PFSK-1 (cell line): ENCODE results near the gene CAMK1D.

Experiments
- POLR2AphosphoS5 ChIP-seq: IDR thresholded peaks from 2 replicates; pipeline ENCODE4 v1.6.1; 2012; ENCODE audit warnings: low read depth, mild to moderate bottlenecking, control low read depth, low read length, moderate library complexity
- REST ChIP-seq, 2 experiments: IDR thresholded peaks; 2 replicates each; pipeline versions ENCODE4 v1.6.1 to v1.8.0; 2011 to 2012; ENCODE audit warnings: low read depth in 2 of 2, low read length in 2 of 2, control low read depth in 1 of 2, inconsistent platforms in 1 of 2, mild to moderate bottlenecking in 1 of 2, moderate library complexity in 1 of 2; ENCODE audit not compliant: insufficient read depth in 1 of 2
- SIN3A ChIP-seq: IDR thresholded peaks from 2 replicates; pipeline ENCODE4 v1.6.1; 2012; ENCODE audit warnings: mild to moderate bottlenecking, low read length, moderate library complexity, borderline replicate concordance; ENCODE audit not compliant: insufficient read depth
- TAF1 ChIP-seq: IDR thresholded peaks from 2 replicates; pipeline ENCODE4 v1.6.1; 2012; ENCODE audit warnings: low read length, control low read depth, borderline replicate concordance; ENCODE audit not compliant: insufficient read depth

GRCh38 chr10:12838366-12838765 is 489.0 kb downstream of the CAMK1D start:
- no peak for TF ChIP-seq POLR2AphosphoS5
- no peak for TF ChIP-seq TAF1
- TF ChIP-seq SIN3A, result no peak
- TF ChIP-seq REST (IDR thresholded peaks at IDR 0.05; ENCODE audit: insufficient read depth in 1 of 2, low read depth in 2 of 2, low read length in 2 of 2), result no peak
